ENCODE measurements around the gene ZSCAN4. TPM values are rescaled to one million over a fixed set of nuclear protein-coding genes. Genes with fewer than 3 reads are reported as not detected.

ZSCAN4 gene
- total RNA-seq, 4 donors from 2014 or later, result not detected

GRCh38 chr19:57712222-57712621, 43.5 kb downstream of the ZSCAN4 start:
- H3K36me3 ChIP-seq, result peaks cover 0 to 92% (median 0%) of the 10 kb centered on the region in 3 donors
- TF ChIP-seq CTCF (IDR thresholded peaks at IDR 0.05), result no peak
- TF ChIP-seq EP300 (IDR thresholded peaks at IDR 0.05), result no peak
- DNase-seq (ENCODE audit: low spot score in 2 of 2), result no peak
- H3K27me3 ChIP-seq, result no peaks in the 10 kb centered on the region
- H3K4me3 ChIP-seq, result no peak overlapping the region
- no peak overlapping the region for H3K27ac ChIP-seq
- whole genome bisulfite sequencing, 2 donors, result 64 to 69% methylated on average over 1 of the region's 1 CpG
- H3K9me3 ChIP-seq, result peaks cover 0 to 100% (median 44%) of the 10 kb centered on the region in 4 donors
- no peaks in the 10 kb centered on the region for H3K4me1 ChIP-seq

- H3K9me3 ChIP-seq, result peaks cover 0 to 100% (median 46%) of the 10 kb centered on the region in 4 donors
- H3K4me3 ChIP-seq, result no peak overlapping the region
- H3K27me3 ChIP-seq, result no peaks in the 10 kb centered on the region
- H3K27ac ChIP-seq, result no peak overlapping the region
- peaks cover 2 to 92% (median 28%) of the 10 kb centered on the region in 3 donors for H3K36me3 ChIP-seq
- DNase-seq (ENCODE audit: low spot score in 2 of 2), result no peak
- no peak for TF ChIP-seq CTCF (IDR thresholded peaks at IDR 0.05)
- no peak for TF ChIP-seq POLR2A (IDR thresholded peaks at IDR 0.05)
- TF ChIP-seq EP300 (IDR thresholded peaks at IDR 0.05), result no peak
- no peaks in the 10 kb centered on the region for H3K4me1 ChIP-seq
Measured at GRCh38 chr19:57719424-57719823, 50.7 kb downstream of the ZSCAN4 start.

GRCh38 chr19:57719901-57720519, 51.3 kb downstream of the ZSCAN4 start:
- no peak for DNase-seq (ENCODE audit: low spot score in 2 of 2)
- no peak overlapping the region for H3K27ac ChIP-seq
- peaks cover 0 to 100% (median 46%) of the 10 kb centered on the region in 4 donors for H3K9me3 ChIP-seq
- no peaks in the 10 kb centered on the region for H3K4me1 ChIP-seq
- H3K4me3 ChIP-seq, result no peak overlapping the region
- no peaks in the 10 kb centered on the region for H3K27me3 ChIP-seq
- H3K36me3 ChIP-seq, result peaks cover 2 to 86% (median 28%) of the 10 kb centered on the region in 3 donors
- WGBS, 2 donors, result 79 to 85% methylated on average over 4 of the region's 4 CpGs
- TF ChIP-seq POLR2A (IDR thresholded peaks at IDR 0.05), result no peak

- WGBS, 2 donors, result 90 to 96% methylated on average over 10 of the region's 10 CpGs
- DNase-seq (ENCODE audit: low spot score in 2 of 2), result no peak
- peaks cover 0 to 100% (median 47%) of the 10 kb centered on the region in 4 donors for H3K9me3 ChIP-seq
- H3K27me3 ChIP-seq, result no peaks in the 10 kb centered on the region
- no peak for TF ChIP-seq EP300 (IDR thresholded peaks at IDR 0.05)
- no peak for TF ChIP-seq CTCF (IDR thresholded peaks at IDR 0.05)
- no peak for TF ChIP-seq POLR2A (IDR thresholded peaks at IDR 0.05)
- H3K27ac ChIP-seq, result no peak overlapping the region
- no peaks in the 10 kb centered on the region for H3K4me1 ChIP-seq
- peaks cover 2 to 78% (median 28%) of the 10 kb centered on the region in 3 donors for H3K36me3 ChIP-seq
- H3K4me3 ChIP-seq, result no peak overlapping the region
Measured at GRCh38 chr19:57720878-57721277, 52.1 kb downstream of the ZSCAN4 start.

Other genes starting within 250 kb of the ZSCAN4 start
- 1 to 10 TPM; 3.1 to 7.8 (median 4.5) TPM for gene ZNF749, start 233.6 kb upstream of the ZSCAN4 start, total RNA-seq
- 1 to 10 TPM in 3 of 4 donors, under 1 TPM in 1; 0.60 to 2.6 (median 1.2) TPM for gene VN1R1, start 211.8 kb upstream of the ZSCAN4 start, total RNA-seq
- 10 to 100 TPM in 3 of 4 donors, 1 to 10 TPM in 1; 9.3 to 19.2 (median 13.6) TPM for gene ZNF772, start 191.4 kb upstream of the ZSCAN4 start, total RNA-seq
- gene ZNF419, start 181.2 kb upstream of the ZSCAN4 start, total RNA-seq, result 10 to 100 TPM; 10.5 to 42.6 (median 16.2) TPM
- gene ZNF773, start 169.0 kb upstream of the ZSCAN4 start, total RNA-seq, result 10 to 100 TPM in 3 of 4 donors, 1 to 10 TPM in 1; 2.6 to 31.8 (median 16.0) TPM
- 1 to 10 TPM; 4.9 to 5.7 (median 5.0) TPM for gene ZNF549, start 141.6 kb upstream of the ZSCAN4 start, total RNA-seq
- 10 to 100 TPM in 1 of 4 donors, 1 to 10 TPM in 3; 6.6 to 11.0 (median 8.0) TPM for gene ZNF550, start 109.1 kb upstream of the ZSCAN4 start, total RNA-seq
- 1 to 10 TPM; 2.4 to 6.0 (median 2.6) TPM for gene ZNF416, start 90.0 kb upstream of the ZSCAN4 start, total RNA-seq
- 1 to 10 TPM; 3.0 to 7.6 (median 5.0) TPM for gene ZIK1, start 84.8 kb upstream of the ZSCAN4 start, total RNA-seq
- gene ZNF530, start 69.0 kb upstream of the ZSCAN4 start, total RNA-seq, result 1 to 10 TPM; 1.3 to 9.6 (median 3.0) TPM
- 10 to 100 TPM; 15.0 to 43.7 (median 25.4) TPM for gene ZNF134, start 54.7 kb upstream of the ZSCAN4 start, total RNA-seq
- 10 to 100 TPM in 3 of 4 donors, 1 to 10 TPM in 1; 5.9 to 18.6 (median 14.0) TPM for gene ZNF211, start 35.8 kb upstream of the ZSCAN4 start, total RNA-seq
- 10 to 100 TPM in 1 of 4 donors, 1 to 10 TPM in 3; 3.6 to 12.9 (median 7.2) TPM for gene ZNF551, start 13.0 kb downstream of the ZSCAN4 start, total RNA-seq
- gene ZNF154, start 40.3 kb downstream of the ZSCAN4 start, total RNA-seq, result 1 to 10 TPM in 2 of 4 donors, under 1 TPM in 2; 0.21 to 2.0 (median 0.71) TPM
- gene ZNF671, start 58.7 kb downstream of the ZSCAN4 start, total RNA-seq, result 1 to 10 TPM; 1.5 to 3.1 (median 2.5) TPM
- 10 to 100 TPM; 10.8 to 18.4 (median 12.6) TPM for gene ZNF776, start 77.9 kb downstream of the ZSCAN4 start, total RNA-seq
- gene ZNF586, start 100.7 kb downstream of the ZSCAN4 start, total RNA-seq, result 10 to 100 TPM in 3 of 4 donors, 1 to 10 TPM in 1; 7.9 to 18.8 (median 13.4) TPM
- gene ZNF552, start 146.0 kb downstream of the ZSCAN4 start, total RNA-seq, result 10 to 100 TPM in 2 of 4 donors, 1 to 10 TPM in 2; 4.2 to 19.5 (median 10.5) TPM
- 10 to 100 TPM in 2 of 4 donors, 1 to 10 TPM in 2; 8.5 to 14.9 (median 10.1) TPM for gene ZNF587B, start 161.4 kb downstream of the ZSCAN4 start, total RNA-seq
- gene ZNF587, start 180.9 kb downstream of the ZSCAN4 start, total RNA-seq, result 10 to 100 TPM; 21.0 to 34.8 (median 28.3) TPM
- gene ZNF814, start 220.1 kb downstream of the ZSCAN4 start, total RNA-seq, result 10 to 100 TPM in 2 of 4 donors, 1 to 10 TPM in 2; 4.6 to 32.3 (median 8.2) TPM
- gene ZNF417, start 247.7 kb downstream of the ZSCAN4 start, total RNA-seq, result 10 to 100 TPM; 10.3 to 18.0 (median 14.4) TPM

Data from tibial nerve (tissue), 4 donors.